HG02852 (cell line): Measurements from ENCODE around the gene LPIN2.
"Not testable (repeated sequence)": the region's sequence is repeated elsewhere in the genome, so short reads cannot be mapped to it uniquely, and the experiment has no call there.

ENCODE experiments used
- ATAC-seq: cut with Tn5 transposase; IDR thresholded peaks from one replicate; pipeline ENCODE4 v1.9.1; 2021; ENCODE audit warnings: mild to moderate bottlenecking, moderate library complexity; ENCODE audit not compliant: unreplicated experiment

Gene LPIN2

GRCh38 chr18:3013024-3013804 is at the start of gene LPIN2:
TSS of gene LPIN2 (minus strand) at chr18:3013144. CDS start at chr18:2960840, 52,304 bp downstream.
- ATAC-seq, result peak; percentile 88

GRCh38 chr18:3061581-3062312 is 48.8 kb upstream of the LPIN2 start:
- no peak for ATAC-seq

- ATAC-seq, result no peak
Measured at GRCh38 chr18:3060667-3061580, 48.0 kb upstream of the LPIN2 start.

GRCh38 chr18:3059272-3059671 is 46.3 kb upstream of the LPIN2 start:
- no peak for ATAC-seq

- no peak for ATAC-seq
Measured at GRCh38 chr18:3058328-3059191, 45.6 kb upstream of the LPIN2 start.

- no peak for ATAC-seq
Measured at GRCh38 chr18:3057526-3057925, 44.6 kb upstream of the LPIN2 start.

GRCh38 chr18:3056311-3056710 is 43.4 kb upstream of the LPIN2 start:
- no peak for ATAC-seq

- ATAC-seq, result no peak
Measured at GRCh38 chr18:3055816-3056215, 42.9 kb upstream of the LPIN2 start.

- no peak for ATAC-seq
Measured at GRCh38 chr18:3055186-3055728, 42.3 kb upstream of the LPIN2 start.

- ATAC-seq, result no peak
Measured at GRCh38 chr18:3054780-3055179, 41.8 kb upstream of the LPIN2 start.

- no peak for ATAC-seq
Measured at GRCh38 chr18:3054214-3054613, 41.3 kb upstream of the LPIN2 start.

GRCh38 chr18:3053081-3053480 is 40.1 kb upstream of the LPIN2 start:
- no peak for ATAC-seq

- ATAC-seq, result no peak
Measured at GRCh38 chr18:3052411-3052758, 39.4 kb upstream of the LPIN2 start.

- no peak for ATAC-seq
Measured at GRCh38 chr18:3051718-3052410, 38.9 kb upstream of the LPIN2 start.

GRCh38 chr18:3049897-3050454 is 37.0 kb upstream of the LPIN2 start:
- not testable (repeated sequence) for ATAC-seq

GRCh38 chr18:3048820-3049349 is 35.9 kb upstream of the LPIN2 start:
- no peak for ATAC-seq

GRCh38 chr18:3048121-3048520 is 35.2 kb upstream of the LPIN2 start:
- ATAC-seq, result no peak

- ATAC-seq, result peak; percentile 73
Measured at GRCh38 chr18:3046216-3046808, 33.4 kb upstream of the LPIN2 start.
